Measurements from ENCODE around the gene MYOZ2.
A peak's percentile ranks its signal among the peaks of the same experiment; 100 is the strongest.

Gene MYOZ2

DNA sequence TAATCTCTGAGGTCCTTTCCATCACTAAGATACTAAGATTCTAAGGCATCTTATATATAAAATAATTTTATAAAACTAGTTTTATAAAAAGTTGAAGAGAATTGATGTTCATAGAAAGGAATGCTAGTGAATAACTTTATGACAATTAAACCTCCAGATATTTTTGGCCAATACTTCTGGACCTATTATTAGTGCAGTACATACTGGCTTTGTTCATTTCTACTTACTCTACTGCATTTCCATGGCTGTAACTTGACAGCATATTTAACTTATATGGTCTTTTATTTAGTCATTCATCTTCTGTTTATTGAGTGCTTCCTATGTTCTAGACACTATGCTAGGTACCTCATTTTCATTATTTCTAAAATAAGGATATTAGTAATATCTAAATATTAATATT lies 70.1 kb downstream of the MYOZ2 start:
- DNase-seq: no peak

DNA sequence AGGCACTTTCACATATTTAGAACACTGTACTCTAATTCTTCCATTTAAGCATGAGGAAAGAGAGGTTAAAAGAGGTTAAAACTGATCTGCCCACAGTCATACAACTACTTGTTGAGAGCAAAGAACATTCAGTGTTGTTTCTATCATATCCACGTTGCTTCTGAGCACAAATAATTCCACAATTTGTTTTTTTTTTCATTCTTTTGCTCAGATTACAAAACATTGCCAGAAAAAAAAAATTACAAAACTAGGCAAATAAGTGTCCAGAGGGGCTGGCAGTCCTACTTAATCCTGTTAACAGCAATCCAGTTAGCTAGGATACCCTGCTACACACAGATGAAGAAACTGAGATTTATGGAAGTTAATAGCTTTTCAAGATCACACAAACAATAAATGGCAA lies 70.5 kb downstream of the MYOZ2 start:
- DNase-seq: no peak

DNA sequence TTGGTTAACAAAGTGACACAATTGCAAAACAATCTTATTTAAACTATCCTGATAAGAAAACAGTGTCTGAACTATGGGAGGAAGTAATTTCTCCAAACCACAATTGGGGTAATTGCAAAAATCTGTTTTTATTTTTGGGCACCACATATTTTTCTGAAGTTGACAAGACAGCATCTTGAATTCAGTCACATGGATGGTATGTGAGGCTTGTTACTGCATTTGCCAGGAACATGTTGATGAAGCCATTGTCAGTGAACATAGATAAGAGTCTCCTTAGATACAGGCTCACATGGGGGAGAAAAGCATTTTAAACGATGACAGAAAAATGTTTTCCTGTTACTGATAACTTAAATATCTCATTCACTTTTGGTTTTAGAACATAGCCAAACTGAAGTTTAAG lies 71.4 kb downstream of the MYOZ2 start:
- DNase-seq: no peak

DNA sequence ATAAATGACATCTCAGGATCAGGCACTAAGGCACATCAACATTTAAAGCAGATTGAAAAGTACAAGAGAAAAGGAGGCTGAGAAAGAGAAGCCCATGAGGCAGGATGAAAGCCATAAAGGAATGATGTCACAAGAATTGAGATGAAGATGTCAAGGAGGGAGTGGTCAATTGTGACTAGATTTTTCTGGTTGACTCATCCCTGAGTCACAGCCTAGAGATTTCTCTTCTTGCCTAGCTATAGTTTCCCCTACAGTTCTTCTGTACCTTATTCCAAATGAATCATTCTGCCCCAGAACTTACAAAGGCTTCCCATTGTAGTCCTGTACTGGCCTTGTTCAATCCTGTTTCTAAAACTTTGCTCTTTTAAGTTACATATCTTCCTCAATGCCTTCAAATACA lies 73.4 kb downstream of the MYOZ2 start:
- no peak for DNase-seq

DNA sequence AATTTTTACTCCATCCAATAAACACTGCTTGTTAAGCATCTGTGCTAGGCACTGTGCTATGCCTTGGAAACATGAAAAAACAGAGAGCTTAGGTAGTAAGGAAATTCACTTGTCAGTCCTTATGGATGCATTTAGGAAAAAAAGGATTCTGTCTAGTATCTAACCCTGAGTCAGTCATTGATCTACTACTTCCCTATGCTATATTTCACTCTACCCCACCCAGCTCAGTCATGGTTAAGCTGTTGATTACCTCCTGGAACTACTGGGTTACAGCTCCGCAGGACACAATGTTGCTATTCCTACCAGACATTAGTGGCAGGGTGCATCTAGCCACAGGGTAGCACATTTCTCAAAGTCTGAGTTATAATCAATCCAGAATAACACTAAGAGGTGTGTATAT lies 74.0 kb downstream of the MYOZ2 start:
- DNase-seq: no peak

DNA sequence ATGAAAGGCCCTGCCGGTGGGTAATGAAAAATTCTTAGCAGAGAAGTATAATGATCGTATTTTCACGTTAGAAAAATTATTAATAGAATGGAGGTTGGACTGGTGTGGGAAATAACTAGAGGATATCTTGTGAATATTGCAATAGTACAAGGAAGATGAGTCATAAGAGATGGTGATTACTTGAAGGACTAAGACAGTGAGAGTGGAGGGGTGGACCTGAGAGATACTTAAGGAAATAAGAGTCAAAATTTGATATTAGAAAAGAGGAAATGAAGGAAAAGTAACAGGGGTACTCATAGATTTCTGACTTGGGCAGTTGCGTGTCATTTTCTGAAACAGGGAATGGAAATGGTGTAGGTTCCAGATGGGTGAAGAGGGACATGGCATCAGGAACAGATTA lies 75.1 kb downstream of the MYOZ2 start:
- no peak for DNase-seq

DNA sequence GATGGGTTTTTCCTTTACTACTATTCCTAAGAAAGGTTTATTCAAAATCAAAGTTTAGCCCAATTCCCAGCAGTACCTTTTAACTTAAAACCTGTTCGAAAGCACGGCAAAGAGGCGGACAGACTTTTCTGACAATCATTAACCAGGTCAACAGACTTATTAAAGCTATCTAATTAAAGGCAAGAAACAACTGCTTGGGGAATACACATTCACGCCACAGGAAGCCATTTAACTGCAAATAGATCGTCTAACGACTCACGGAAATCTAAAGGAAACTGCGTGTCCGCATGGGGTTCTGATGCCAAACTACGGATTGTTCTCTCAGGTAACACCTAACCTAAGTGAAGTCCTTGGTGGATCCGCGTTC lies 76.2 kb downstream of the MYOZ2 start:
- no peak for DNase-seq

DNA sequence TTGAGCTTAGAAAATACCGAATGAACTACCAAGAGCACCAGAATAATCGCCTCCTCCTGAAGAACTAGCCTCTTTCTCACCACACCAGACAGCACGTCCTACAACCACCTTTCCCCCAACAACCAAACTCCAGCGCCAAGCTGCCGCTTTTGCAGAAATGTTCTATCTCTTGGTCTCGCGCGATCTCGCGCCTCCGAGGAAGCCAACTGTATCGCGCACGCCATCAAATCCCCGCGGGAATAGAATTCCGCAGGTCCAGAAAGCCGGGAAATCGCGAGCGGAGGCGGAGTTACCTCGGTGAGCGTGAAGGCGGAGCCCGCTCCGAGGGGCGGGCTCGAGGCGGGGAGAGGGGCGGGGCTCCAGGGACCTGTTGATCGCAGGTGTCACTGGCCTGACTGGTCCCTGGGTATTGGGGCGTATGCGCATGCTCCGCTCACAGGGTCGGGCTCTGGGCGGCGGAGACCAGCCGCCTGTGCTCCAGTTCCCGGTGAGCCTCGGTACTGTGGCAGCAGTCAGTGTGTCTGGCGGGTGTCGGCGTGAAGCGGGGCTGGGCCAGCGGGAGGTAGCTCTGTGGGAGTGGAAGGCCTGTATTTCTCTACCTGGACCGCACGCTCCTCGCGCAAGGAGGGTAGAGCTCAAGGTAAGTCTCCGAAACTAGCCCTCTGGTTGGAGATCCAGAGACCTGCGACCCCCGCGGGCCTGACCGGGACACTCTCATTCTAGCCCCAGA lies 76.8 kb downstream of the MYOZ2 start, which contains the start of gene USP53:
TSS of gene USP53 (plus strand) at position 480 of the 730 bp plus-strand sequence. CDS start 27,047 bp downstream, outside the sequence.
- DNase-seq: peak; percentile 95

DNA sequence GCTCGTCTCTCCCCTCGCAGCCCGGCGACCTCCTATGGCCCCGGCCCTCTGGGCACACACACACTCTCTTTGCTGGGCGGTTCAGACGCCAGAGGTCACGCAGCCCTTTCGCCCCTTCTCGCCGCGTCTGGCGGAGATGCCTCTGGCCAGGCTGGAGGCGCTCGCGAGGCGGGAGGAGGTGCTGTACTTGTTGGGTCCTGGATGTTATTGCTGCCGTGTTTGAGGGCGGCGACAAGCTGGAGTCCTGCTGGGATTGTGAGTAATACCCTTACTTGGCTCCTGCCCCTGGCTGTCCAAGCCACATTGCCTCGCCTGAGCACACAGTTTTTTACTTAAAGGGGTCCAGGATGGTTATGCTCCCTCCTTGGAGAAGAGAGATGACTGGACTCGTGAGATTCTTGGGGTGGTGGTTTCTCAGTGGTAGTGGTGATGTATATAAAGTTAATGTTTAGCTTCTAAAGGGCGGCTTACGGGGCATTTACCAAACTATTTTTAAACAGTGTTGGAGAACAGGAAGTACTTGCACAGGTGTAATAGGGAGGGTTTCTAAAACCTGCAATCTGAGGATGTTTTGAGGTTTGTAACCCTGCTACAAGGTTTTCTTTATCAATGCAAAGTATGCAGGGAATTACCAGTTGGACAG lies 77.5 kb downstream of the MYOZ2 start:
- DNase-seq: peak; percentile 85

DNA sequence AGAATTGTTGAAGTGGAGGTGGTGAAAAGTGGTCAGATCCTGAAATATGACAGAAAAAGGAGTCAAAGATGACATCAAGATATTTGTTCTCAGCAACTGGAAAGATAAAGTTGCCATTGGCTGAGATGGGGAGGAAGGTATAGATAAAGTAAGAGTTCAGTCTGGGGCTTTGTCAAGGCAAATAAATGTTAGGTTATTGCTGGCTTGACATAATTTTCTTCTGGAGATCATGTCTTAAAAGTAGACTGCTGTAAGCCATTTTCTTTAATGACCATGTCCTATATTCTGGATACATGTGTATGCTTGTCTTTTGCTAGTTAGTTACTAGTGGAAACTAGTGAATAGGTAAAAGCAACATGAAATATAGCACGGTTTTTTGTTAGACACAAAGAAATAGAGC lies 82.5 kb downstream of the MYOZ2 start:
- DNase-seq: no peak

DNA sequence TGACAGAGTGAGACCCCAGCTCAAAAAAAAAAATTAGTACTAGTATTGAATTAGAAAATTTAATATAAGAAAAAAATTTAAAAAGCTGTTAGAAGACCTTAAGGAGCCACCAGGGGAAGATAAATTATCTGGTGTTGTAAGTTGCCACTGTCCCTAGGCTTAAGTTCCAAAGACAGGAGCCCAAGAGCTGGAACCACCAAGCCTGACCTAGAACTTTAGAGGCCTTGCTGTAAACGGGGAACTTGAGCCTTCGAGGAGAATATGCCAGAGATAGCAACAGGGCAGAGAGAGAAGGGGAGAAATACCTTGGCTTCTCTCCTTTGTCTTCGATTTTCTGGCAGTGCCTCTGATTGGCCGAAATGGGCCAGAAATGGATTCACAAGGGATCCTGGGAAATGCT lies 85.8 kb downstream of the MYOZ2 start:
- DNase-seq: no peak

DNA sequence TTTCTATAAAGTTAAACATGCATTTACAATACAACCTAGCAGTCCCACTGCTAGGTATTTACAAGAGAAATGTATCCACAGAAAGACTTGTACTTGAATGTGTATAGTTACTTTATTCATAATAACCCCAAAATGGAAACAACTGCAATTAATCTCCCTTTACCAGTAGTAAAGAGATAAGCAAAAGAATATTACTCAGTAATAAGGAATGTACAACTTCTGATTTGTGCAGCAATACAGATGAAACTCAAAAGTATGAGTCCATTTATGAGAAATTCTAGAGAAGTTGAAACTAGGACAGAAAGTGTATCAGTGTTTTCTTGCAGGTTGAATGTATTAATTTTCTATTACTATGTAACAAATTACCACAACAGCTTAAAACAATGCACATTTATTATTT lies 92.1 kb downstream of the MYOZ2 start:
- DNase-seq: no peak

DNA sequence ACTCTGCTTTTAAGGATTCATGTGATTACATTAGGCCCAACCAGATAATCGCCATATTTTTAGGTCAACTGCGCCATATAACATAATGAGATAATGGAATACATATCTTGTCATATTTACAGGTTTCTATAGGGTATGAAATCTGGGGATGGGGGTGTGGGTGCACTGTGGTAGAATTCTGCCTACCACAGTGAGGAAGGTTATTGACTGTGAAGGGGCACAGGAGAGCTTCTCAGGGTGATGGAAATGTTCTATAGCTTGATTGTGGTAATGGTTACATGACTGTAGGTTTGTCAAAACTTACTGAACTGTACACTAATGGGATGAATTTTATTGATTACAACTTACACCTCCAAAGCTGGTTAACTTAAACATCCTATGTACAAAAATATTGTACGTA lies 92.8 kb downstream of the MYOZ2 start:
- DNase-seq: no peak

DNA sequence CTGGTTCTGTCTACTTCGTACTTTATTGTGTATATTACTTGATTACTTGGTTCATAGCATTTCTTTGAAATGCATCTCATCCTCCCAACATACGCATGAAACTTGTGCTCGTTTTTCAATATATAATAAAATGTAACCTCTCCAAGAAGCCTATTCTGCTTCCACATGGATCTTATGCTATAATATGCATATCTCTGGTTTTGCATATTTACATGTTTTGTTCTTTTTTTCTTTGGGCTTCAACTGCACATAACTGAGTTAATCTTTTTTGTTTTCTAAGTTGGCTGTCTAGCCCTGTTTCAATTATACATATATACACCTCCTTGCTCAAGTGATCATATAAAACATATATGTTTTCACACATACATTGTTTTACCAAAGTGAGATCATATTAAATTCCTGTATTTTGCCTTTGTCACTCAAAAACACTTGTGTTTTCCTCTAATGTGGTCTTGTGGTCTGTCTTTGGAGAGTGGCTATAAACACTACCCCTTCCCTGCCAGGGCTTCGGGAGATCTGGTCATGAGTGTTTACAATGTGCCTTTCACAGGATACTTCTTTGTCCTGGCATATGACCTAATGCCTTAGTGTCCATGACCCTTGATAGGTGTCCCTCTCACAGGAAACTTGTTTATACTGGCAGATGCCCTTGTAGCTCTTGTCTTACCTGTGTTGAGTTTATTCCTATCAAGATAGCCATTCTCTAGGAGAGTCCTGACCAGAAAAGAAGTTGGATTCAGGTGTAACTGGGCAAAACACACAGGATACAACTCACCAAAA lies 94.5 kb downstream of the MYOZ2 start:
- DNase-seq: no peak

DNA sequence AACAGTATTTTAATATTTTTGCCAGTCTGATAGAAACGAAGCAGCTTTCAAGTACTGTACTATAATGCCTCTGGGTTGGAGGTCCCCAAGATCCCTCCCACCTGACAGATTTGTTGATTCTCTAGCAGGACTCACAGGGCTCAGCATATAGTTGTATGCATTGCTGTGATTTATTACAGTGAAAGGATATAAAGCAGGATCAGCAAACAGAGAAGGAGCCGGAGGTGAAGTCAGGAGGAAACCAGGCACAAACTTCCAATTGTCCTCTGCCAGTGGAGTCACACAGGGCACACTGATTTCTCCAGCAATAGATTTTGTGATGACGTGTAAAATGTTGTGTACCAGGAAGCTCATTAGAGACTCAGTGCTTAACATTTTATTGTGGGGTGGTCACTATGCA lies 95.9 kb downstream of the MYOZ2 start:
- DNase-seq: no peak

DNA sequence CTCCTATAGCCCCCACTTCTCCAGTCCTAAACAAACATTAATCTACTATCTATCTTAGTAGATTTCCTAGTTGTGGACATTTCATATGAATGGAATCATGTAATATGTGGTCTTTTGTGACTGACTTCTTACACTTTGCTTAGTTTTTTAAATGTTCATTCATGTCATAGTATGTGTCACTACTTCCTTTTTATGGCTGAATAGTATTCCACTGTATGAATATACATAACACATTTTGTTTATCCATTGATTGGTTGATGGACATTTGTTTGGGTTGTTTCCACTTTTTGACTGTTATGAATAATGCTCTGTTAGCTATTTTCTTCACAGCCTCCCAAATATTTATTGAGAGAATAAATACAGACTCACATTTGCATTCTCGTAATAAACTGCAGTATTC lies 96.7 kb downstream of the MYOZ2 start:
- no peak for DNase-seq

DNA sequence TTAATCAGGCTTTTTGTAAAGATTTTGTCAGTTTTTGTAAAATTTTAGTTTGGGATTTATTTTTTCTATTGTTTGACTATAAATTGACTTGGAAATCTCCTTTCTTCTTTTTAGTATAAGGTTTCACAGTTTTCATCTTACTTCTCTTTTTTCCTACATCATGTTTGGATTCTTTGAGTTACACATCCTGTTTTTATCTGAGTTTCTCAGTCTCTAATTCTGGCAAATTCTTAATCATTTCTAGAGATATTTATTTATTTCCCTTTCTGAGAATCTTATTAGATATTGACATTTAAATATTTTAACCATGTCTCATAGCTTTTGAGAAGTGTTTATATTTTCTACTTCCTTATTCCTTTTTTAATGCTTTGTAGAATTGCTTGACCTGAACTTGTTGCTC lies 97.6 kb downstream of the MYOZ2 start:
- DNase-seq: no peak

DNA sequence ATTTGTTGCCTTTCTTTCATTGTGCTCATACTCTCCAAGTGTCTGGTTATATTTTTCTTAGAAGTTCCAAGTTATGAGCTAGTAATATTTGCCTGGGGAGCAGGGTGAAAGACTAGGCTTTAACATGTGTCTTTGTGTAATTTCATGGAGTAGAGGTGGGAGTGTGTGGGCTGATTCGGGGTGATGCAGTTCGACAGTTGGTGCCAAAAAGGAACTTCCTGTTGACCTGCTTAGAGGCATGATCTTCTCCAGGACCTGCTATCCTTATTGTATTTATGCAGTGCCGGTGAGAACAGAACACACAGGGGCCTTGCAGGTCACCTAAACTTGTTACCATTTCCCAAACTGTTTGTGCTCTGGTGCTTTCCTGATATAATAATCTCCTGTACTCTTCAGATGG lies 98.1 kb downstream of the MYOZ2 start:
- no peak for DNase-seq

DNA sequence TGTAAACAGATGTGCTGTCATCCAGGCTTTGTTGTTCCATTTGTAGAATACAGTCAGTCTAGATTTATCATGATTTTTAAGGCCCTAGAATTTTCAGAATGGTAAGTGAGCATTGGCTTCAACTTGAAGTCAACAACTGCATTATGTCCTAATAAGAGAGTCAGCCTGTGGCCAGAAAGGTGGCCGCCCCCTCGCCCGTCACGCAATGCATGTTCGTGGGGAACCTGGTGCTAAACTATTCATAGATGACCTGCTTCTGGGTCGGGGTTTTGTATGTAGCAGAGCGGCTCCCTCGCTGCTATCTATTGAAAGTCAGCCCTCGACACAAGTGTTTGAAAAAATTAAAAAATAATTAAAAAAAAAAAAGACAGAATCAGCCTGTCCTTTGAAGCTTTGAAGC lies 101.6 kb downstream of the MYOZ2 start:
- no peak for DNase-seq
